ENCODE measurements around the gene SMIM24.

- TF ChIP-seq, protein P1, sequence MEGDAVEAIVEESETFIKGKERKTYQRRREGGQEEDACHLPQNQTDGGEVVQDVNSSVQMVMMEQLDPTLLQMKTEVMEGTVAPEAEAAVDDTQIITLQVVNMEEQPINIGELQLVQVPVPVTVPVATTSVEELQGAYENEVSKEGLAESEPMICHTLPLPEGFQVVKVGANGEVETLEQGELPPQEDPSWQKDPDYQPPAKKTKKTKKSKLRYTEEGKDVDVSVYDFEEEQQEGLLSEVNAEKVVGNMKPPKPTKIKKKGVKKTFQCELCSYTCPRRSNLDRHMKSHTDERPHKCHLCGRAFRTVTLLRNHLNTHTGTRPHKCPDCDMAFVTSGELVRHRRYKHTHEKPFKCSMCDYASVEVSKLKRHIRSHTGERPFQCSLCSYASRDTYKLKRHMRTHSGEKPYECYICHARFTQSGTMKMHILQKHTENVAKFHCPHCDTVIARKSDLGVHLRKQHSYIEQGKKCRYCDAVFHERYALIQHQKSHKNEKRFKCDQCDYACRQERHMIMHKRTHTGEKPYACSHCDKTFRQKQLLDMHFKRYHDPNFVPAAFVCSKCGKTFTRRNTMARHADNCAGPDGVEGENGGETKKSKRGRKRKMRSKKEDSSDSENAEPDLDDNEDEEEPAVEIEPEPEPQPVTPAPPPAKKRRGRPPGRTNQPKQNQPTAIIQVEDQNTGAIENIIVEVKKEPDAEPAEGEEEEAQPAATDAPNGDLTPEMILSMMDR (IDR thresholded peaks at IDR 0.05 in 4 of 5, conservative IDR thresholded peaks at IDR 0.05 in 1 of 5), result no peak
- TF ChIP-seq POLR2A (IDR thresholded peaks at IDR 0.05), result no peak
Measured at GRCh38 chr19:3455960-3456601, 24.2 kb downstream of the SMIM24 start.

Data from gastrocnemius medialis (tissue), 4 donors.